GM23338 (cell line): ENCODE data around the gene TRIM38.
"Not testable (repeated sequence)": the region's sequence is repeated elsewhere in the genome, so short reads cannot be mapped to it uniquely, and the experiment has no call there.

Experiments used
- EZH2phosphoT487 ChIP-seq: fragments of 200-600 bp; sonication (generic); IDR thresholded peaks from one replicate; pipeline ENCODE4 v1.8.1; 2018; ENCODE audit warnings: antibody characterized with exemption; ENCODE audit not compliant: unreplicated experiment
- JUNB ChIP-seq: IDR thresholded peaks from one replicate; pipeline ENCODE4 v1.6.1; 2016; ENCODE audit warnings: antibody characterized with exemption; ENCODE audit not compliant: unreplicated experiment
- ZNF331 ChIP-seq: fragments of 250-450 bp; sonication (Bioruptor Pico); IDR thresholded peaks from 2 replicates; pipeline ENCODE4 v1.5.0; 2020; ENCODE audit warnings: low read depth, mild to moderate bottlenecking, moderate library complexity
- TF ChIP-seq, protein P1 (sequence below), 2 experiments: fragments of 200-600 bp in 1 of 2; sonication (generic) in 1 of 2; conservative IDR thresholded peaks; 2 replicates each; pipeline versions ENCODE4 v1.5.1 to v1.6.1; 2016 to 2017; ENCODE audit warnings: antibody characterized with exemption in 2 of 2, low read depth in 2 of 2, mild to moderate bottlenecking in 2 of 2, moderate library complexity in 1 of 2
- TF ChIP-seq, protein P2 (sequence below): IDR thresholded peaks from one replicate; pipeline ENCODE4 v1.6.1; 2018; ENCODE audit warnings: antibody characterized with exemption; ENCODE audit not compliant: unreplicated experiment

DNA sequence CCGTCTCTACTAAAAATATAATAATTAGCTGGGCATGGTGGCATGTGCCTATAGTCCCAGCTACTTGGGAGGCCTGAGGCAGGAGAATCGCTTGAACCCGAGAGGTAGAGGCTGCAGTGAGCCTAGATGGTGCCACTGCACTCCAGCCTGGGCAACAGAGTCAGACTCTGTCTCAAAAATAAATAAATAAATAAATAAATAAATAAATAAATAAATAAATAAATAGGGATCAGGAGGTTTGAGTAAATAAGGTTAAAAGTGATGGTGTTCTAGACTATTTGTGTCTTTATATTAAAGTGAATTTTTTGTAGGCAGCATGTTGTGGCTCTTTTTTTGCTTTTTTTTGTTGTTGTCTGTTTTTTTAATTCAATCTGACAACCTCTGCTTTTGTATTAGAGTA, 15.1 kb upstream of the TRIM38 start:
- TF ChIP-seq, protein P1, sequence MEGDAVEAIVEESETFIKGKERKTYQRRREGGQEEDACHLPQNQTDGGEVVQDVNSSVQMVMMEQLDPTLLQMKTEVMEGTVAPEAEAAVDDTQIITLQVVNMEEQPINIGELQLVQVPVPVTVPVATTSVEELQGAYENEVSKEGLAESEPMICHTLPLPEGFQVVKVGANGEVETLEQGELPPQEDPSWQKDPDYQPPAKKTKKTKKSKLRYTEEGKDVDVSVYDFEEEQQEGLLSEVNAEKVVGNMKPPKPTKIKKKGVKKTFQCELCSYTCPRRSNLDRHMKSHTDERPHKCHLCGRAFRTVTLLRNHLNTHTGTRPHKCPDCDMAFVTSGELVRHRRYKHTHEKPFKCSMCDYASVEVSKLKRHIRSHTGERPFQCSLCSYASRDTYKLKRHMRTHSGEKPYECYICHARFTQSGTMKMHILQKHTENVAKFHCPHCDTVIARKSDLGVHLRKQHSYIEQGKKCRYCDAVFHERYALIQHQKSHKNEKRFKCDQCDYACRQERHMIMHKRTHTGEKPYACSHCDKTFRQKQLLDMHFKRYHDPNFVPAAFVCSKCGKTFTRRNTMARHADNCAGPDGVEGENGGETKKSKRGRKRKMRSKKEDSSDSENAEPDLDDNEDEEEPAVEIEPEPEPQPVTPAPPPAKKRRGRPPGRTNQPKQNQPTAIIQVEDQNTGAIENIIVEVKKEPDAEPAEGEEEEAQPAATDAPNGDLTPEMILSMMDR (conservative IDR thresholded peaks at IDR 0.05; ENCODE audit: low read depth in 2 of 2), result not testable (repeated sequence)
- TF ChIP-seq, protein P2, sequence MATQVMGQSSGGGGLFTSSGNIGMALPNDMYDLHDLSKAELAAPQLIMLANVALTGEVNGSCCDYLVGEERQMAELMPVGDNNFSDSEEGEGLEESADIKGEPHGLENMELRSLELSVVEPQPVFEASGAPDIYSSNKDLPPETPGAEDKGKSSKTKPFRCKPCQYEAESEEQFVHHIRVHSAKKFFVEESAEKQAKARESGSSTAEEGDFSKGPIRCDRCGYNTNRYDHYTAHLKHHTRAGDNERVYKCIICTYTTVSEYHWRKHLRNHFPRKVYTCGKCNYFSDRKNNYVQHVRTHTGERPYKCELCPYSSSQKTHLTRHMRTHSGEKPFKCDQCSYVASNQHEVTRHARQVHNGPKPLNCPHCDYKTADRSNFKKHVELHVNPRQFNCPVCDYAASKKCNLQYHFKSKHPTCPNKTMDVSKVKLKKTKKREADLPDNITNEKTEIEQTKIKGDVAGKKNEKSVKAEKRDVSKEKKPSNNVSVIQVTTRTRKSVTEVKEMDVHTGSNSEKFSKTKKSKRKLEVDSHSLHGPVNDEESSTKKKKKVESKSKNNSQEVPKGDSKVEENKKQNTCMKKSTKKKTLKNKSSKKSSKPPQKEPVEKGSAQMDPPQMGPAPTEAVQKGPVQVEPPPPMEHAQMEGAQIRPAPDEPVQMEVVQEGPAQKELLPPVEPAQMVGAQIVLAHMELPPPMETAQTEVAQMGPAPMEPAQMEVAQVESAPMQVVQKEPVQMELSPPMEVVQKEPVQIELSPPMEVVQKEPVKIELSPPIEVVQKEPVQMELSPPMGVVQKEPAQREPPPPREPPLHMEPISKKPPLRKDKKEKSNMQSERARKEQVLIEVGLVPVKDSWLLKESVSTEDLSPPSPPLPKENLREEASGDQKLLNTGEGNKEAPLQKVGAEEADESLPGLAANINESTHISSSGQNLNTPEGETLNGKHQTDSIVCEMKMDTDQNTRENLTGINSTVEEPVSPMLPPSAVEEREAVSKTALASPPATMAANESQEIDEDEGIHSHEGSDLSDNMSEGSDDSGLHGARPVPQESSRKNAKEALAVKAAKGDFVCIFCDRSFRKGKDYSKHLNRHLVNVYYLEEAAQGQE, result not testable (repeated sequence)
- TF ChIP-seq EZH2phosphoT487, JUNB, ZNF331: not testable (repeated sequence)
